ENCODE results near the gene HAAO. TPM values are rescaled to one million over a fixed set of nuclear protein-coding genes. Genes with fewer than 3 reads are reported as not detected.

Gene HAAO
- total RNA-seq, 1 experiment from 2014 or later = not detected

- Histone ChIP-seq H3F3A (ENCODE audit: low read length, unreplicated experiment) (no peaks in the 10 kb centered on the region), H3K9me3 (ENCODE audit: low read length) (no peaks in the 10 kb centered on the region), H3K27me3 (ENCODE audit: low read length) (no peaks in the 10 kb centered on the region), H3K4me2 (ENCODE audit: low read length) (no peak overlapping the region), H3K27ac (ENCODE audit: low read length) (no peak overlapping the region), H3K9me2 (replicated peaks; ENCODE audit: low read length) (no peaks in the 10 kb centered on the region), H3K4me1 (ENCODE audit: insufficient read depth, low read length) (no peaks in the 10 kb centered on the region), H3K4me3 (ENCODE audit: low read length) (no peak overlapping the region), H2AFZ (ENCODE audit: low read length) (no peak overlapping the region), H3K79me2 (ENCODE audit: low read length) (no peaks in the 10 kb centered on the region), H3K9ac (ENCODE audit: low read length) (no peak overlapping the region), H4K20me1 (ENCODE audit: low read length) (no peaks in the 10 kb centered on the region), H3K36me3 (ENCODE audit: low read depth, low read length) (no peaks in the 10 kb centered on the region)
- POLR2A ChIA-PET (ENCODE audit: unreplicated experiment) = no interaction called here
- DNase-seq = no peak
- CTCF ChIA-PET = no interaction called here
- no peak for ATAC-seq
- BruUV-seq (replicated peaks) = no TSS peak
- no peak; the same call in 1 of the 2 replicates for TF ChIP-seq CTCF (conservative IDR thresholded peaks at IDR 0.05; ENCODE audit: low read depth, low read length)
- TF ChIP-seq EZH2 (IDR thresholded peaks at IDR 0.05; ENCODE audit: low read length, unreplicated experiment) = no peak
- no peak for TF ChIP-seq EZH2phosphoT487 (IDR thresholded peaks at IDR 0.05; ENCODE audit: borderline replicate concordance, low read length)
- intact Hi-C loops (cut with micrococcal nuclease) = no loop called here
Measured at GRCh38 chr2:42794271-42795046, 2.1 kb upstream of the HAAO start.

- no peaks in the 10 kb centered on the region for H3K79me2 ChIP-seq (ENCODE audit: low read length)
- no peak for ATAC-seq
- H3K4me3 ChIP-seq (ENCODE audit: low read length) = no peak overlapping the region
- no peak overlapping the region for H2AFZ ChIP-seq (ENCODE audit: low read length)
- TF ChIP-seq EZH2 (IDR thresholded peaks at IDR 0.05; ENCODE audit: low read length, unreplicated experiment) (no peak), EZH2phosphoT487 (IDR thresholded peaks at IDR 0.05; ENCODE audit: borderline replicate concordance, low read length) (no peak), CTCF (conservative IDR thresholded peaks at IDR 0.05; ENCODE audit: low read depth, low read length) (no peak)
- BruUV-seq (replicated peaks) = no TSS peak
- H3K4me2 ChIP-seq (ENCODE audit: low read length) = no peak overlapping the region
- no peaks in the 10 kb centered on the region for H3K4me1 ChIP-seq (ENCODE audit: insufficient read depth, low read length)
- H3K27me3 ChIP-seq (ENCODE audit: low read length) = no peaks in the 10 kb centered on the region
- no peaks in the 10 kb centered on the region for H3K9me3 ChIP-seq (ENCODE audit: low read length)
- no peak overlapping the region for H3K9ac ChIP-seq (ENCODE audit: low read length)
- DNase-seq = no peak
- POLR2A ChIA-PET (ENCODE audit: unreplicated experiment) = no interaction called here
- intact Hi-C loops (cut with micrococcal nuclease) = no loop called here
- no peak overlapping the region for H3K27ac ChIP-seq (ENCODE audit: low read length)
- no peaks in the 10 kb centered on the region for H3K36me3 ChIP-seq (ENCODE audit: low read depth, low read length)
- H3K9me2 ChIP-seq (replicated peaks; ENCODE audit: low read length) = no peaks in the 10 kb centered on the region
- H3F3A ChIP-seq (ENCODE audit: low read length, unreplicated experiment) = no peaks in the 10 kb centered on the region
- CTCF ChIA-PET = no interaction called here
- no peaks in the 10 kb centered on the region for H4K20me1 ChIP-seq (ENCODE audit: low read length)
Measured at GRCh38 chr2:42793334-42794270, 1.2 kb upstream of the HAAO start.
